C4-2B (cell line): Measurements from ENCODE around the gene PDE4D.

ENCODE experiments used
- ZFX ChIP-seq: fragments of 450-650 bp; IDR thresholded peaks from 2 replicates; pipeline ENCODE4 v1.6.1; 2017
- TF ChIP-seq, protein P1 (sequence below): fragments of 450-650 bp; conservative IDR thresholded peaks from 2 replicates; pipeline ENCODE4 v1.5.1; 2017; ENCODE audit warnings: mild to moderate bottlenecking

DNA sequence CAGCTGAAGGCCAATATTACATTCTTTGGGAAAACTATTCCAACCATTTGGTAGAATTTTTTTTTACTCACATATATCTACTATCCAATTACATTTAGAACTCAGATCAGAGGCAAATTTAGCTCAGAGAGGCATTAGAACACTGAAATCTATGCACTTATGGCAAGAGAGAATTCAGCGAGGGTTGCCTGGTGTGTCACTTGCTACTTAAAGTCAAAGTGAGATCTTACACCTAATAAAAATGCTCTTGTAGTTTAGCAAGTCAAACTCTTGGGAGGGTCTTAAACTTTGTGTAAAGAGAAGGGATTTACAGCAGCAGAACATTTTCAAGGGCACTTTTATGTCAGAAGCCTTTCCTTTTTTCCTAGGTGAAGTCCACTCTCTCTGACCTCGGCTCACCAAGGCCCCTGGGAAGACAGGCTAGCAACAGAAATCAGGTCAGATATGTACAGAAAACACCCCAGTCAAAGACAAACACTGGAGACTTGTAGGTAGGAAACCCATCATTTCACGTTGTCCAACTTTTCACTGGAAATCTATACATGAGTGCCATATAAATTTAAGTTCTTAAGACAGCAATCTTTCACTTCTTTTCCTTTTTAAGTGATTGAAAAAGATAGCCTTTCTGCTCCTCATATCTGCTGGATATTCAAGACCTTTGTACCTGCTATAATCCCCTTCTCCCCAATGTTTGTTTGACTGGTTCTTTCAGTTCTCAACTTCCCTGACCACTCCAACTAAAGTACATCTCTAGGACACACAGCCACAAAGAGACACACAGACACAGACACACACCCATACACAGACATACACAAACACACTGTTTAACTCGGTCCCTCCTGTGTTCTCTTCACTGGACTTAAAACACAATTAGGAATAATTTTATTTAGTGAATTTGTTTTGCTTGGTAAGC lies 635.8 kb downstream of the PDE4D start:
- TF ChIP-seq, protein P1, sequence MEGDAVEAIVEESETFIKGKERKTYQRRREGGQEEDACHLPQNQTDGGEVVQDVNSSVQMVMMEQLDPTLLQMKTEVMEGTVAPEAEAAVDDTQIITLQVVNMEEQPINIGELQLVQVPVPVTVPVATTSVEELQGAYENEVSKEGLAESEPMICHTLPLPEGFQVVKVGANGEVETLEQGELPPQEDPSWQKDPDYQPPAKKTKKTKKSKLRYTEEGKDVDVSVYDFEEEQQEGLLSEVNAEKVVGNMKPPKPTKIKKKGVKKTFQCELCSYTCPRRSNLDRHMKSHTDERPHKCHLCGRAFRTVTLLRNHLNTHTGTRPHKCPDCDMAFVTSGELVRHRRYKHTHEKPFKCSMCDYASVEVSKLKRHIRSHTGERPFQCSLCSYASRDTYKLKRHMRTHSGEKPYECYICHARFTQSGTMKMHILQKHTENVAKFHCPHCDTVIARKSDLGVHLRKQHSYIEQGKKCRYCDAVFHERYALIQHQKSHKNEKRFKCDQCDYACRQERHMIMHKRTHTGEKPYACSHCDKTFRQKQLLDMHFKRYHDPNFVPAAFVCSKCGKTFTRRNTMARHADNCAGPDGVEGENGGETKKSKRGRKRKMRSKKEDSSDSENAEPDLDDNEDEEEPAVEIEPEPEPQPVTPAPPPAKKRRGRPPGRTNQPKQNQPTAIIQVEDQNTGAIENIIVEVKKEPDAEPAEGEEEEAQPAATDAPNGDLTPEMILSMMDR, result no peak
- TF ChIP-seq ZFX, result no peak
